ENCODE results near the gene PDE4B.

Gene PDE4B

DNA sequence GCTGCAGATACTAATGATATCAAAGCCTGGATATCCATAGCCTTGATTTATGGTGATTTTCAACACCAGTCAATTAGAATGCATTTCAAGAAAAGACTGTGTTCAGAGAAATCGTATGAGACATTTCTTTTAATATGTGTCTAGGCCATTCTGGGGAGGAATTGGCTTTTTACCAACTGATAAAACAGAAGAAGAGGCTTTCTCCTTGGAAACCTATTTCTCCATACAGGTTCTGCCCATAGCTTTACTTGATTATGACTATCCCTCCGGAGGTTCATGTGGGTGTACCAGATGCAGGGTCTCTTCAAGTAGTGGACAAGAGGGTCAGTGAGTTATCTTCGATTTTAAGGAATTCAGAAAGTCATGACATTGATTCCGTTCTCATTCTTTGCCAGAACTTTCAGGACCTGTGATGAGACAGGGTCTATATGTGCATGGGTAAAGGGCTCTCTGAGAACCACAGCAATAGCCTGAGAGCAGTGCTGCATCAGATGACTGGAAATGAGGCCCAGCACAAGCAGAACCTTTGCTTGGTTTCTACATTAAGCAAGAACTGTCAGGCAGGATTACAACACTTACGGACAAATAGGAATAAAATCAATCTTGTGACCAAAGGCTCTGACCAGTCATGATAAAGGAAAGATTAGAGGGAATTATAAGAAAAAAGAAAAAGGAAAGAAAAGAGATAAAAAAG, 477.6 kb downstream of the PDE4B start:
- no peak for DNase-seq

DNA sequence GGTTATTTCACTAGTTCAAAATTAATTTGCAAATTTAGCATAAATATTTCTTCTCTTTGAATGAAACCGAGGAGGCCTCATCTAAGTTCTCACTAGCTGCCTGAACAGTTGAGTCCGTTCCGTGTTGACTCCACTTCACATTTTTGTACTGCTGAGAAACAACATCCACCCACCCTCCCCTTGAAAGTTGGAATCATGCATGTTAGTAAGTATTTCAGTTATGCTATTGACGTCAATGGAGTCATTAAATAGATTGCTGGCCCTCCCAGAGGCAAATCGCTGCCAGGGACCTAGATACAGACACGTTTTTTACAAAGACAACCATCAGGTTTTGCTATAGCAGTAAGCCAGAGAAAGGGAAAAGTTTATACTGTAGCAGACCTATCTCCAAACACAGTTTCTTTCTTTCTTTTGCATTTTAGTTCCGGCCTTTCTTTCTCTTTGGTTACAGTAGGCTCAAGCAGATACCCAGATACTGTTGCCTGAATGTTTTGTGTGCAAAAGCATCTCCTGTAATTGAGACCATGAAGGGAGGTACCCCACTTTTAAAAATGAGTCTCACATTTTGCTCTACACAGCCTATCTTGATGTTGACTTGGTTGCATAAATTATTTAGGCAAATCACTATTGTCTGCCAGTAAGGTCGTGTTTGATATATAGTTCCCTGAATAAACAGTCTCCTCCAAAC, 478.7 kb downstream of the PDE4B start:
- no peak for DNase-seq

DNA sequence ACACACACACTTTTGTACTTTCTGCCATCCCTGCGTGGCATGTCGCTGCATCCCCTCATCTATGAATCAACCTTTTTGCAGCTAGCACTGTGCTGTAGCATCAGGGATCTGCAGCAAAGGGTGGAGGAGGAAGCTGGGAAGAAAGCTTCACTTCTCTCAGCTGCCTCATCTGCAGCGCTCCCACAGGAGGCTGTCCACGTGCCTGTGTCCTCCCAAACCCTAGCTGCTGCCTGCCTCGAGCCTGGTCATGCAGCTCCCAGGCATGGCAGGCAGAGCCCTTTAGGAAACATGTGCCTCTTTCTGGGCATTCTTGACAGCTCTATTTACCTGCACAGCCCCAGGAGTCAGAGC, 479.2 kb downstream of the PDE4B start:
- DNase-seq, result no peak

DNA sequence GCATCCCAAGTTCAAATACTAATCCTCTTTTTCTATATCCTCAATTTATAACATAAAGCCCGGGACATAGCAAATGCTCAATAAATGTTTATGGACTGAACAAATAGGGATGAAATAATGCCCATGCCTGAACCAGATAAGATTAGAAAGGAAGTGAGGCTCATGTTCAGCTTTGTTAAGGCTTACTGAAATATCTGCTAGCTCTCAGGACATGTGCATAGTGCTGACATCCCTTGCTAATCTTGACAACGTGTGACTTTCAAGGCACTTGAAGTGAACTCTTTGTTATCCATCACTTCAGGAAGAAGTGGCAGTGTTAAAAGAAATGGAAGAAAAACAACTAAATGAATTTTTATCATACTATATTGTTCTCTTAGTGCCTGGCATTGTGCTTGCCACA, 481.0 kb downstream of the PDE4B start:
- no peak for DNase-seq

DNA sequence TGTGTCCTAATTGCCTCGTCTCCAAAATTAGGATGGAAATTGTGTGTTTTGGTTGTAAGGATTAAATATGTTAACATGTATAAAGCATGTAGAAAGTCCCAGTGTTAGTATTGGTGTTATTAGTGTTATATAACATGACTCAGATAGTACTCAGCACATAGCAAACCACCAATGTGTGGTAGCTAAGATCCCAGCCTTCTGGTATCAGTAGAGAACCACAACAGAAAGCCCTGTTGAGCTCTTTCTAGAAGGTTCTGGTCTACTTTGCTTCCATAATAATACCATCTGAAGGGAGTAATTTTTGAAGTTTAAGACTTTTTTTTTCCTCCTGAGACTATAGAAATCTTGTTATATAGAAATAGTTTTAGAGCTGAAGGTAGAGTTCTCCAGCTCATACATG, 481.9 kb downstream of the PDE4B start:
- DNase-seq, result no peak

DNA sequence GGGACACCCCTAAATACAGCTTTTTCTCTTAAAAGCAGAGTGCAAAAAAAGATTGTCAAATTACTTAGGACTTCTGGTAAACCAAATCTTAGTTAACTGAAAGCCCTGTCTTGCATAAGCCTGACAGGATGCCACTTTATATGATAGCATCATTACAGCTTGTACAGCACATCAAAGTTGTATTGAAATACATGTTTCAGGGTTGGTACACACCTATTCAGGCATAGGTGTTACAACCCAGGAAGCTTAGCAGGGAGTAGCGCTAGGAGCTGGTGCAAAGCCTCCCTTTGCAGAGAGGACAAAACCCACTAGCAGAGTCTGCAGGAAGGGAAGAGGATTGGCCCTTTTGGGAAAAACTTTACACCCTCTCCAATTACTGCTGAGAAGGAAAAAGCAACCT, 482.4 kb downstream of the PDE4B start:
- no peak for DNase-seq

DNA sequence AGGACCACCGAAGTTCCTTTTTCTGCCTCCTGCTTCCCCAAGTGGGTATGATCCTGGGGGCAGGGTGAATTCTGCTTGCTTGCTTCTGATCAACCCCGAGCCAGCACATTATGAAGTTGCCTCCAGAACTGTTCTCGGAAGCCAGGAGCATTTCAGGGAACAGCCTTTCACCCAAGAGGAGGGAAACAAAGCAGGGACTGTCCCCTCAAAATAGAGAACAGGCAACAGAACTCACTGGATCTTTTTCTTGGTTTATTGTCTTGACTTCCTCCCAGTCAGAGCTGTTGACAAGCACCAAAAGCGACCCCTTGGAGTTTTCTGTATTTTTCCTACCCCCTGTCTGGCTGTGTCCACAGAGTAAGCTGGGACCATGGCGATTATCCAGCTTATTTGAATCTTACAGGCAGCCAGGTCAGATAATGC, 482.9 kb downstream of the PDE4B start:
- no peak for DNase-seq

DNA sequence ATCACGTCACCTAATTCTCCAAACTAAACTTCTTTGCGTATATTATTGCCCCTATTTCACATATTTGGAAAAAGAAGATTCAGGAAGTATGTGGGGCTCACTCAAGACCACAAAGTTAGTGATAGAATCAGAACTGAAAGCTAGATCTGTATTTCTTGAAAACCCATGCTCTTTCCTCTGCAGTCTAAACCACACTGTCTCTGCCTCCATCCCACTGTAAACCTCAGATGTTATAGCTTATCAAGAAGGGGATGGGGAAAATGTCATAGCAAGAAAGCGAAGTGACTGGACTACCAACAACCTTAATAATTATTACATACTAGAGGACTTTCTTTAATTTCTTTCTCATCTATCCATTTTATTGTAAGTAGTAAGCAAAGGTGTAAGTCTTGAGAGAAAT, 483.5 kb downstream of the PDE4B start:
- DNase-seq, result peak in 1 of 2 donors; percentile 85

DNA sequence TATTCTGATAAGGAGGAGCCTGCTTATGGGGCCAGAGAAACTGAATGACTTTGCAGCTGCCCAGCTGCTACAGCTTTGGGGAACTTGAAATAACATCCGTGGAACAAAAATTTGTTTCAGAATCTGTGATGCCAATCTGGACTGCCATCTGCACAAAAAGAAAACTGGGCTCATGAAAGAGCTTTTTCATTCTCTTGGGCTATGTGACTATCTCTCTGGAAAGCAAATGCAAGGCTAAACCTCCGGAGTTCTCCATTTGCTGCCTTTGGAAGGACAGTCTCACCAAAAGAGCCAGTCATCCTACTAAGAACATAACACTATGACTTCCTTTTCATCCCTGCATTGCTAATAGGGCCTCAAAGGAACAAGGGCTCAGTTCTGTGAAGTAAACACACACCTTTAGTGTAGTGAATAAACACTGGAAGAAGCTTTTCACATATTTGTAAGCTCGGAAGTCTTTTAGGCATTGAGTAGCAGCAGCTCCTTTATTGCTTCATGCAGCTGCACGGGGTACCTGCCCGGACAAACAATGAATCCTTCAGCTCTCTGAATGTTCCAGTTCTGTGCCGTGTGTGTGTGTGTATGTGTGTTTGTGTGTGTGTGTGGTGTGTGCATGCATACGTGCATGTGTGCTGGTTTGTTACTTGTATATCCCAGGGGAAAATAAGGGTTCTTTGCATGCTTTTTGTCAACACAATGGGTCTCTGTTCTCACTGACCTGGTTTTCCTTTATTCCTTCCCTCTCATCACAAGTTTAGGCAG, 485.7 kb downstream of the PDE4B start:
- DNase-seq, result peak in 1 of 2 donors; percentile 67

DNA sequence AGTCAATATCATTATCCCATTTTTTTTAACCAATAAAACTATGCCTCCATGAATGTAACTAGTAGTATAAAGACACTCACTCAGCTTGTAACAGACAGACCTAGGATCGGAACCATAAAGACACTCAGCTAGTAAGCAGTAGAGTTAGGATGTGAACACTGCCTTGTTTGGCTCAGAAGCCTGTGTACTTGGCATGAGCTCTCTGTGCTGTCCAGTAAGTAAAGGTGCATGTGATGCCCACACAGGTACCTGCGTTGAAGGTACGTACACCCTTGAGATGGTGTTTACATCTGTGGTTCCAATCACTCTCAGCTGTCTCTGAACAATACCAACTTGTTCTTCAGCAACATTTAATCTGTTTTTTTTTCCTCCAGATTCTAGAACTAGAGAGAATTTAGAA, 489.1 kb downstream of the PDE4B start:
- no peak for DNase-seq

DNA sequence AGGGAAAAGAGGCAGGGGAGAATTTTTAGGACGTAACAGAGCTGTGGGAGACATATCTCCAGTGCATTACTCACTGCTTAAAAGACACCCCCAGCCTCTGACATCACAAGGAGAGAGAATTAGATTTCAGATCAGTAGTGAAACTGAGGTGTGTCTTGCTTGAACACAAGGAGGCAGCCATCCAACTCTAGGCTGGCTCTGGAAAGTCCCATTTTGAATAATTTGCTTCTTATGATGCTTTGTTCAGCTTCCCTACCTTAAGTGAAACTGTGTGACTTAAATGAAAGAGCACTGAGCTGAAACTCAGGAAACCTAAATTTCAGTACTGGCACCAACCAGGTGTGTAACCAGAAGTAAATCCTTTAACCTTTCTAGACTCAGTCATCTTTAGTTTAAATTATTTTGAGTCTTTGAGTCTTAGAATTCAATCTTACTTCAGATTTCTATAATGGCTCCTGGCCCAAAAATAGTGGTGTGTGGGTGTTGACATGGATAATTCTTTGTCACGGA, 489.7 kb downstream of the PDE4B start:
- DNase-seq, result no peak

DNA sequence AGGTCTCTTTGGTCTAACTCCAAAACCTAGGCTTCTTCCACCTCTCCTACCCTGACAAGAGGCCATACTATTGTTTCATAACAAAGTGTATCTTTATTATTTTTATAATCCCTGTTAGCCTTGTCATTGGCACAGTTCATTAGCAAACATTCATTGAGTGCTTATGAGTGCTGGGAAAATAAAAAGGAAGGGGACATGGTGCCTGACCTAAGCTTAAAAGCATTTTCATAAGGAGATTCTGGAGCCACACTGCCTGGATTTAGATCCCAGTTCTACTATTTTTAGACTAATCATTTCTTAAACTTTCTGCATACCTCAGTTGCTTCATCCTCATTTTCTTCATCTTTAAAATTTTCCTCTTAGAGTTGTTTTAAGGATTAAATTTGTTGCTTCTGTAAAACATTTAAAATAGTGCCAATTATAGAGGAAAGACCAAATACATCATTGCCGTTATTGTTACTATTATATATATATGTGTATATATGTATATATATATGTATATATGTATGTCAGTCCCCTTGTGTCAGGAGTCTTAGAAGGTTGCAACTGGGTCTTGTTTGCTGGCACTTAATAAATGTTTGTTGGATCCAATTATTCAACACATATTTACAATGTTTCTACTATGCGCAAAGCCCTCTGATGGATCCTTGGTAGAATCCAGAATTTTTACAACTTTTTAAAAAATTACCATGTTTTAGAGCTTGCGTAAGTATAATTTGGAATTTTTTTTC, 490.4 kb downstream of the PDE4B start:
- no peak for DNase-seq

DNA sequence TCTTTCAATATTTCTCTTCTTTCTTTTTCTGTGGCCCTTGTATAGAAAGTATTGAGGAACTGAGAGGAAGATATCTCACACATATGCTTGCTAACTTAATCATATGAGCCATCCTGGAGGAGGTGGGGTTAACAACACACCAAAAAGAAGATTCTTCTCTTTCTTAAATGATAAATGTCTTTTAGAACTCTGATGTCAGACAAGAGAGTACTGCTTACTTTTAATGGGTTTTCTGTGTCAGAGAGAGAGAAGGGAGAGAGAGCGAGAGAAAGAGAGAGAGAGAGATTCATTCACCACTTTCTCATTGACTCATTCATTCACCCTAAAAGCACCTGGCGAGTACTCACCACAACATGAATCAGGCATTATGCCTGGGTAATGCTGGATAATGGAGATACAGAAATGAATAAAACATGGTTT, 490.9 kb downstream of the PDE4B start:
- no peak for DNase-seq

DNA sequence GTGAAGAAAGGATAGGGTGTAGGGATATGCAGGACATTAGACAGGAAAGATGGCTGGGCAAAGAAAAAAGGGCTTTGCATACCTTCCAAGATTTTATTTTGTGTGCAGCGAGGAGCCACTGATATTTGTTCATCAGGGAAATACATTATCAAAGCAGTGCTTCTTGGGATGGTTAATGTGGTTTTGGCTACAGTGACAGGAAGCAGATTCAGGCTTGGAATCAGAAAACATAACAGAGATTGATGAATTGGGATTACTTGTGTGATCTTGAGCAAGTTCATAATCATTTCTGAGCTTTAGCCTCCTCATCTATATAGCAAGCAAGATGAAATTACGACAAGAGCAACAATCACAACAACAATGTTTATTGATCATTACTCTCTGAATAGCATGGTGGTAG, 492.1 kb downstream of the PDE4B start:
- no peak for DNase-seq

DNA sequence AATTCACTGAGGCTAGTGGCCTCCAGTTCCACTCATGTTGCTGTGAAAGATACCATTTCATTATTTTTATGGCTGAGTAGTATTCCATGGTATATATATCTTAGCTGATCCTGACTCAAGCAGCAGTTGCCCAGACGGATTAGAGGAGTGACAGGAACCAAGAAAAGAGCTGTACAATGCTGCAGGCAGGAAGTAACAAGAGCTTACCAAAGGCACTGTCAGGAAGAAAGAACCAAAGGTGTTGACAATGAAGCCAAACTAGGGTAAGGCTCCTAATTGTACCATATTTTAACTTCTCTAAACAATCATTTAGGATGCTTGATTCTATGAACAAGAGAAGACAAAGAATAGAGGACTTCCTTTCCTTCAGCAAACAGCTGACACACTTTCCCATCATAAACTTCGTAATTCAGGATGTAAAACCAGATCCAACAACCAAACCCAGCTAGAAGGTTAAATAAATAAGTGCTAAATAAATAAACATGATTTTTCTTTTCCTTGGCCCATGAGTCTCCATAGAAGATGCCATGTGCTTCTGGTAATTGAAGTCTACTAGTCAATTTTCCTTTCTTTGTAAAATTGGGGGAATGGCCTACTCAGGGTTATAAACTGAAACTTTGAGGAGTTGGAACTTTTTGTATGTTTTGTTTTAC, 493.0 kb downstream of the PDE4B start:
- DNase-seq, result no peak

DNA sequence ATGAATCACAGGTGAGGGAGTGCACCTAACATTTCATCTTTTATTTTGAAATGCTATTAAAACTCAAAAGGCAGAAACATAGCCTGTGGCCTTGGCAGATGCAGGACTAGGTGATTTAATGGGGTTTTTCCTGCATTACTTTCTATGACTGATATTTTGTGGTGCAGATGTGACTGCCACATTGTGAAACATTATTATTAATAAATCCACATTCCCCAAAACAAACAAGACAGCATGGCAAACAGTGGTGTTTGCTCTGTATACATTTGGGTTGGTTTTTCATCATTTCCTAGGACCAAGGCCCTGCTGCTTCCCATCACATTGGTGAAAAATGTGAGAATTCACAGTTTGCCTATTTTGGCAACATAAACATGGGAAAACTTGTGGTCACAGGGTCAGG, 493.6 kb downstream of the PDE4B start:
- DNase-seq, result no peak

DNA sequence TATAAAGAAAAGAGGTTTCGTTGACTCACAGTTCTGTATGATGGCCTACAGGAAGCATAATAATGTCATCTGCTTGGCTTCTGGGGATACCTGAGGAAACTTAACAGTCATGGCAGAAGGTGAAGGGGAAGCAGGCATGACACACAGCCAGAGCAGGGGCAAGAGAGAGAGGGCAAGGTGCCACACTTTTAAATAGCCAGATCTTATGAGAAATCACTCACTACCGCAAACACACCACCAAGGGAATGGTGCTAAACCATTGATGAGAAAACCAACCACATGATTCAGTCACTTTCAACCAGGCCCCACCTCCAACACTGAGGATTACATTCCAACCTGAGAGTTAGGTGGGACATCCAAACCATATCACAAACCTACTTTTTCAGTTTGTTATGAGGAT, 495.4 kb downstream of the PDE4B start:
- DNase-seq, result no peak

DNA sequence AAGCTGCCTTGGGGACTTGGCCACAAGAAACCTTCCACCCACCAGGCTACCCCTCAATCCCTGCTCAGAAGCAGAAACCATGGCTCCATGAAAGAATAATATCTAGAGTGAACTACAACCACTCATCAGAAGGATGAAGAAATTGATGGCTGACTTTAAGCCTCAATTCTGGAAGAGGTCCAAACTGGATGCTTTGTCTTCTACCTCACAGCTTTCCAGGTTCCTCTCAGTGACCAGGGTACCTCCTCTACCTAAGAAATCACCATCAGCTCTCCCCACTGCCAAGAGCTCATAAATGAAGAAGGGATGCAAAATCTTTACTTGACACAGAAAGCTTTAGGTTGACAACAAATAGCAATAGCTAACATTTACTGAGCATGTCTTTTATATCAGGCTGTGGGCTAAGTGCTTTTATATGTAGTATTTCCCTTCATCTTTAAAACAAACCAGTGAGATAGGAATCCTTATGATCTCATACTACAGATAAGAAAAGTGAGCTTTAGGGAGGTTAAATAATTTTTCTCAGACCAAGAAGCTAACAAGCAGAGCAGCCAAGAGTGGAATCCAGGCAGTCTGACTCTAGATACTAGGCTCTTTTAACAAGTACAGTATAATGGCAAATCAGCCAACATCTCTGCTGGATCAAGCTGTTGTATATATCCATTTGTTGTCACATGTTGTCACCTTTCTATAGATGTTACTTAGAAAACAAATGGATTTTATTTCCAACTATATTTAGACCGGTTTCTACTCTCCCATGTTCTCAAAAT, 498.3 kb downstream of the PDE4B start:
- no peak for DNase-seq

DNA sequence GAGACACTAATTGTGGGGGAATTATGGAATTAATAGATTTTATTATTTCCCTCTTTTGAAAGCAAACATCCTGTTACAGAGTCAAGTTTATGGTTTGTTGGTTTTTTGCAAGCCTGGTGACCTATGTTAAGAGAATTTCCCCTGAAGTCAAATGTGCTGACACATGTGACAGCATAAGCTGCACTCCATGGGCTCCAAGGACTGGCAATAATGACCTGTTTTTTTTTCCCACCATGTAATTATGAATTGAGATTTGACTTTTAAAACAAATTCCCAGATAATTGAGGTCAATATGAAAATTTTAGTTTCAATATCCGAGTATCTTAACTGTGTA, 498.8 kb downstream of the PDE4B start:
- DNase-seq, result no peak

DNA sequence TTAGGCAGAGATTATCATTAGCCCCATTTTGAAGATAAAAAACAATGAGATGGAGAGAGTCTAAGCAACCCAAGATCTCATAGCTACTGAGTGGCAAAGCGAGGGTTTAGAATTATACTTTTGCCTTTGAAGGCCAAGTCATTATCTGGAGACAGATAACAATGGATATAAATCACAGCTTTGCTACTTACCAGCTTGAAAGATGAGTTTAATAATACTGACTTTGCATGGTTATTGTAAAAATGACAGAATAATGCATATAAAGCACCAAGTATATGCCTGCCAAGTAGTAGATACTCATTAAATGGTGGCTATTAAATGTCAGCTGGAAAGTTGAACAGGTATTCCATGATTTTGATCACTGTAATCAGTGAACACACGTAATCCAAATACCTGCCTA, 499.6 kb downstream of the PDE4B start:
- DNase-seq, result no peak

DNA sequence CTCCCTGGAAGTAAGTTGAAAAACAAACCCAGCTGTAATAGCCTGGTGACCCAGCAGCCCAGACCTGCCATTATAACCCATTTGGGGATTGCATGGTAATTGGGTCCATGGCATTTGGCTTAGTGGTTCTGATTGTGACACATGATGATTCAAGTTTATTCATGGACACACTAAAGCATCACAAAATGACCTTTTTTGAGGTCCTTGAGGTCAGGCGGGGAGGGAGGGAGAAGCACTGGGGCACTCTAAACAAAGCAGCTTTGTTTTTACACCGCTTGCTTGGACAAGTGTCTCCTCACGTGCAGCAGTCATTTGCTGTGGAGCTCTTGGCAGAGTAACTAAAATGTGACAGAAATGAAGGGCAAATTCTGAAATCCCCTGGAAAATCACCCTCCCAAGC, 500.2 kb downstream of the PDE4B start:
- no peak for DNase-seq

All from bone marrow (tissue), 2 donors.